SK-N-SH (cell line): ENCODE measurements around the gene TFB2M. TPM values are rescaled to one million over a fixed set of nuclear protein-coding genes. Genes with fewer than 3 reads are reported as not detected.

Experiments used
- CTCF ChIA-PET: fragments of 300-600, 350-600 bp; formaldehyde crosslinking; extraction: SDS; loops from one replicate; lab custom pipeline; 2021; lab: Yijun Ruan, JAX
- POLR2A ChIA-PET: fragments of 350-600 bp; sonication (Branson Sonifier 250); formaldehyde crosslinking; extraction: SDS; loops from one replicate; lab custom pipeline; 2020; ENCODE audit warnings: antibody characterized with exemption, inconsistent platforms; lab: Yijun Ruan, JAX
- DNase-seq: peaks from one replicate; pipeline ENCODE4 v3.0.0; 2012
- H2AFZ ChIP-seq: fragments of 200-600 bp; sonication (generic); 2 replicates; pipeline ENCODE4 v1.8.1; 2016; ENCODE audit warnings: antibody characterized with exemption, mild to moderate bottlenecking, low read depth
- H3F3A ChIP-seq: fragments of 200-600 bp; sonication (generic); replicated peaks from 2 replicates; pipeline ENCODE3; 2016; ENCODE audit warnings: antibody characterized with exemption, mild to moderate bottlenecking; ENCODE audit not compliant: insufficient read depth
- H3K27ac ChIP-seq, 2 experiments: fragments of 200-500 bp in 1 of 2; fragments of 200-600 bp in 1 of 2; sonication (Bioruptor generic) in 1 of 2; sonication (generic), shearing (Covaris generic) in 1 of 2; 2 replicates each; pipeline versions ENCODE4 v1.5.1 to v1.6.1; 2014 to 2016; ENCODE audit warnings: low read depth in 2 of 2, inconsistent platforms in 1 of 2, low read length in 1 of 2, mild to moderate bottlenecking in 1 of 2, mixed read lengths in 1 of 2
- H3K27me3 ChIP-seq: fragments of 200-600 bp; sonication (generic), shearing (Covaris generic); 2 replicates; pipeline ENCODE4 v1.6.1; 2016; ENCODE audit warnings: mixed run types; ENCODE audit not compliant: insufficient read depth
- H3K36me3 ChIP-seq, 2 experiments: fragments of 200-500 bp in 1 of 2; fragments of 200-600 bp in 1 of 2; sonication (Bioruptor generic) in 1 of 2; sonication (generic) in 1 of 2; replicated peaks in 1 of 2; 2 replicates each; pipeline versions ENCODE3 to v1.5.1; 2014 to 2016; ENCODE audit warnings: low read length in 1 of 2, mild to moderate bottlenecking in 1 of 2; ENCODE audit not compliant: insufficient read depth in 2 of 2, control insufficient read depth in 1 of 2
- H3K4me1 ChIP-seq, 2 experiments: fragments of 200-500 bp in 1 of 2; fragments of 200-600 bp in 1 of 2; sonication (Bioruptor generic) in 1 of 2; sonication (generic), shearing (Covaris generic) in 1 of 2; 2 replicates each; pipeline versions ENCODE4 v1.5.1 to v1.6.1; 2014 to 2016; ENCODE audit warnings: low read depth in 1 of 2, low read length in 1 of 2, mixed run types in 1 of 2; ENCODE audit not compliant: insufficient read depth in 2 of 2, control insufficient read depth in 1 of 2
- H3K4me2 ChIP-seq: fragments of 200-600 bp; sonication (generic), shearing (Covaris generic); 2 replicates; pipeline ENCODE4 v1.6.1; 2017; ENCODE audit warnings: mixed run types
- H3K4me3 ChIP-seq, 2 experiments: fragments of 200-500 bp in 1 of 2; fragments of 200-600 bp in 1 of 2; sonication (Bioruptor generic) in 1 of 2; sonication (generic), shearing (Covaris generic) in 1 of 2; 2 replicates each; pipeline versions ENCODE4 v1.5.1 to v1.8.1; 2014 to 2016; ENCODE audit warnings: low read depth in 2 of 2, inconsistent platforms in 1 of 2, low read length in 1 of 2, mild to moderate bottlenecking in 1 of 2, mixed read lengths in 1 of 2, moderate library complexity in 1 of 2
- H3K79me2 ChIP-seq: fragments of 200-600 bp; sonication (generic); 2 replicates; pipeline ENCODE4 v1.8.1; 2017; ENCODE audit warnings: mild to moderate bottlenecking; ENCODE audit not compliant: insufficient read depth
- H3K9ac ChIP-seq: fragments of 200-600 bp; sonication (generic); 2 replicates; pipeline ENCODE4 v1.6.1; 2017; ENCODE audit warnings: mixed run types
- H3K9me2 ChIP-seq: fragments of 200-600 bp; sonication (generic); 2 replicates; pipeline ENCODE4 v1.6.1; 2017; ENCODE audit warnings: mixed run types
- H3K9me3 ChIP-seq: fragments of 200-600 bp; sonication (generic); 2 replicates; pipeline ENCODE4 v1.6.1; 2017; ENCODE audit warnings: mixed run types, mild to moderate bottlenecking, moderate library complexity
- H4K20me1 ChIP-seq: fragments of 200-600 bp; sonication (generic); 2 replicates; pipeline ENCODE4 v1.6.1; 2017; ENCODE audit warnings: mild to moderate bottlenecking, mixed run types; ENCODE audit not compliant: insufficient read depth
- EZH2phosphoT487 ChIP-seq: fragments of 200-600 bp; sonication (generic); IDR thresholded peaks from 2 replicates; pipeline ENCODE4 v1.6.1; 2017; ENCODE audit warnings: low read depth, mixed run types, mild to moderate bottlenecking, antibody characterized with exemption, moderate library complexity, borderline replicate concordance
- FOXM1 ChIP-seq: IDR thresholded peaks from 2 replicates; pipeline ENCODE4 v1.4.0; 2012; ENCODE audit warnings: low read depth, mild to moderate bottlenecking
- GABPA ChIP-seq: IDR thresholded peaks from 2 replicates; pipeline ENCODE4 v1.4.0; 2012; ENCODE audit warnings: low read depth, mild to moderate bottlenecking
- GATA2 ChIP-seq: sonication (generic); formaldehyde crosslinking; IDR thresholded peaks from 2 replicates; pipeline ENCODE4 v1.5.0; 2020; ENCODE audit warnings: mild to moderate bottlenecking, missing genetic modification reagents
- MEF2A ChIP-seq: IDR thresholded peaks from 2 replicates; pipeline ENCODE4 v1.4.0; 2012; ENCODE audit warnings: low read depth, borderline replicate concordance
- MXI1 ChIP-seq: IDR thresholded peaks from 2 replicates; pipeline ENCODE4 v1.6.1; 2012; ENCODE audit warnings: mild to moderate bottlenecking, low read depth, low read length, improper control_type of control experiment
- RCOR1 ChIP-seq: fragments of 150-350 bp; IDR thresholded peaks from 2 replicates; pipeline ENCODE4 v1.6.1; 2017; ENCODE audit warnings: antibody characterized with exemption, low read length
- RFX5 ChIP-seq: IDR thresholded peaks from 2 replicates; pipeline ENCODE4 v1.6.1; 2012; ENCODE audit warnings: mild to moderate bottlenecking, improper control_type of control experiment, low read length
- SMC3 ChIP-seq: IDR thresholded peaks from 2 replicates; pipeline ENCODE4 v1.6.1; 2012; ENCODE audit warnings: low read depth, low read length, improper control_type of control experiment
- TCF12 ChIP-seq: IDR thresholded peaks from 2 replicates; pipeline ENCODE4 v1.4.0; 2012
- WGBS: methylation state at CpG from one replicate; pipeline ENCODE4 v1.1.6; 2017; ENCODE audit warnings: low lambda C conversion rate; 5-methylcytosine and 5-hydroxymethylcytosine counted together
- polyA plus RNA-seq, 3 experiments: library from polyadenylated mRNA; depleted of rRNA; stranded (reverse); fragments of >200 nt; gene quantifications; 2 replicates each; pipeline ENCODE4 v1.2.3, GENCODE V29; 2012
- TF ChIP-seq, protein P1 (sequence below): IDR thresholded peaks from 2 replicates; pipeline ENCODE4 v1.6.1; 2012; ENCODE audit warnings: mild to moderate bottlenecking, low read depth, low read length, moderate library complexity
- TF ChIP-seq, protein P2 (sequence below): fragments of 200-600 bp; sonication (generic); IDR thresholded peaks from 2 replicates; pipeline ENCODE4 v1.6.1; 2017; ENCODE audit warnings: antibody characterized with exemption, mild to moderate bottlenecking, moderate library complexity
- TF ChIP-seq, protein P3 (sequence below): IDR thresholded peaks from 2 replicates; pipeline ENCODE4; 2012

Gene TFB2M
- polyA plus RNA-seq, 1 of the 3 experiments (the other 2 are of a cell fraction) = 17.3 TPM

DNA sequence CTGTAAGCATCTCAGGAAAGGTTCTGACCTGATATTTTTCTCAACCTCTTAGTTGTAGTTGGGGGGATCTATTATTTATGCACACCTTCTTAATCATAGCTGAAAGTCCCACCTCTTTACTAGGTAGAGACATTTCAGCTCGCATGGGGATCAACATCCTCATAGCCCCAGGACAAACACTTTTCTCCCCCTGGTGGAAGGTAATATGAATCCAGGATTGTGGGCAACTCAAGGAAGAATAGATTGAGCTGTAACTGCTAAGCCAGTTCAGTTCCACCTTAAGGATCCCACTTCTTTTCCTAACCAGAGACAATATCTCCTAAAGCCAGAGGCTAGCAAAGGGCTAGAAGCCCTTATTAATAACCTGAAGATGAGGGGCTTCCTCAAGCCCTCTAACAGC is 33.5 kb downstream of the TFB2M start:
- no peak for DNase-seq
- Histone ChIP-seq H3K4me2 (no peak overlapping the region), H3K4me1 (no peaks in the 10 kb centered on the region; a peak in 2 of 4 replicates), H3K27ac (no peak overlapping the region), H3K9ac (no peak overlapping the region), H2AFZ (no peak overlapping the region), H3K36me3 (no peaks in the 10 kb centered on the region), H3K79me2 (no peaks in the 10 kb centered on the region), H3K4me3 (no peak overlapping the region), H3F3A (peaks cover 2% of the 10 kb centered on the region), H3K27me3 (no peaks in the 10 kb centered on the region), H4K20me1 (no peaks in the 10 kb centered on the region), H3K9me2 (no peaks in the 10 kb centered on the region), H3K9me3 (no peaks in the 10 kb centered on the region)
- ChIA-PET POLR2A (no interaction called here), CTCF (interaction anchor here (0.8 kb wide), 1 partner anchor 40 kb away, joined by 4 read pairs; no protein-coding TSS in a partner anchor)
- TF ChIP-seq, protein P1, sequence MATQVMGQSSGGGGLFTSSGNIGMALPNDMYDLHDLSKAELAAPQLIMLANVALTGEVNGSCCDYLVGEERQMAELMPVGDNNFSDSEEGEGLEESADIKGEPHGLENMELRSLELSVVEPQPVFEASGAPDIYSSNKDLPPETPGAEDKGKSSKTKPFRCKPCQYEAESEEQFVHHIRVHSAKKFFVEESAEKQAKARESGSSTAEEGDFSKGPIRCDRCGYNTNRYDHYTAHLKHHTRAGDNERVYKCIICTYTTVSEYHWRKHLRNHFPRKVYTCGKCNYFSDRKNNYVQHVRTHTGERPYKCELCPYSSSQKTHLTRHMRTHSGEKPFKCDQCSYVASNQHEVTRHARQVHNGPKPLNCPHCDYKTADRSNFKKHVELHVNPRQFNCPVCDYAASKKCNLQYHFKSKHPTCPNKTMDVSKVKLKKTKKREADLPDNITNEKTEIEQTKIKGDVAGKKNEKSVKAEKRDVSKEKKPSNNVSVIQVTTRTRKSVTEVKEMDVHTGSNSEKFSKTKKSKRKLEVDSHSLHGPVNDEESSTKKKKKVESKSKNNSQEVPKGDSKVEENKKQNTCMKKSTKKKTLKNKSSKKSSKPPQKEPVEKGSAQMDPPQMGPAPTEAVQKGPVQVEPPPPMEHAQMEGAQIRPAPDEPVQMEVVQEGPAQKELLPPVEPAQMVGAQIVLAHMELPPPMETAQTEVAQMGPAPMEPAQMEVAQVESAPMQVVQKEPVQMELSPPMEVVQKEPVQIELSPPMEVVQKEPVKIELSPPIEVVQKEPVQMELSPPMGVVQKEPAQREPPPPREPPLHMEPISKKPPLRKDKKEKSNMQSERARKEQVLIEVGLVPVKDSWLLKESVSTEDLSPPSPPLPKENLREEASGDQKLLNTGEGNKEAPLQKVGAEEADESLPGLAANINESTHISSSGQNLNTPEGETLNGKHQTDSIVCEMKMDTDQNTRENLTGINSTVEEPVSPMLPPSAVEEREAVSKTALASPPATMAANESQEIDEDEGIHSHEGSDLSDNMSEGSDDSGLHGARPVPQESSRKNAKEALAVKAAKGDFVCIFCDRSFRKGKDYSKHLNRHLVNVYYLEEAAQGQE = no peak
- TF ChIP-seq FOXM1 = no peak
- TF ChIP-seq, protein P2, sequence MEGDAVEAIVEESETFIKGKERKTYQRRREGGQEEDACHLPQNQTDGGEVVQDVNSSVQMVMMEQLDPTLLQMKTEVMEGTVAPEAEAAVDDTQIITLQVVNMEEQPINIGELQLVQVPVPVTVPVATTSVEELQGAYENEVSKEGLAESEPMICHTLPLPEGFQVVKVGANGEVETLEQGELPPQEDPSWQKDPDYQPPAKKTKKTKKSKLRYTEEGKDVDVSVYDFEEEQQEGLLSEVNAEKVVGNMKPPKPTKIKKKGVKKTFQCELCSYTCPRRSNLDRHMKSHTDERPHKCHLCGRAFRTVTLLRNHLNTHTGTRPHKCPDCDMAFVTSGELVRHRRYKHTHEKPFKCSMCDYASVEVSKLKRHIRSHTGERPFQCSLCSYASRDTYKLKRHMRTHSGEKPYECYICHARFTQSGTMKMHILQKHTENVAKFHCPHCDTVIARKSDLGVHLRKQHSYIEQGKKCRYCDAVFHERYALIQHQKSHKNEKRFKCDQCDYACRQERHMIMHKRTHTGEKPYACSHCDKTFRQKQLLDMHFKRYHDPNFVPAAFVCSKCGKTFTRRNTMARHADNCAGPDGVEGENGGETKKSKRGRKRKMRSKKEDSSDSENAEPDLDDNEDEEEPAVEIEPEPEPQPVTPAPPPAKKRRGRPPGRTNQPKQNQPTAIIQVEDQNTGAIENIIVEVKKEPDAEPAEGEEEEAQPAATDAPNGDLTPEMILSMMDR = peak; percentile 16; the same call in 1 of the 2 replicates
- WGBS = 13% methylated on average over 1 of the region's 1 CpG

DNA sequence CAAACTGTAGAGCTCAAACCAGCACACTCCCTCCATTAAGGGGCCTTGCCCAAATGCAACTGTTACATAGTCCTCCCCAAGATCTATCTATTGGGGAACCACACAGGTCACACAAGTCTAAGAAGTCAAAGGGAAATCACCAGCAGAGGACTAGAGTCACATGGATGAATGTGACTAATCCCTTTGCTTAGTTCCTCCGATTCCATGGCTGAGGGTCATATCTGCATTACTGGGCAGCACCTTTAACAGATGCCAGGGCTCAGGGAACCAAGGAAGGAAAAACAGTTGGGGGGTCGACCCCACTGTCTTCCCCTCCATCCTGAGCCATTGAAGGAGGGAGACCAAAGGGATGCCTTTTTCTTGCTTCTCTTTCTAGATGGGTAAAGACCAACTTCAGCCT is 35.6 kb downstream of the TFB2M start:
- Histone ChIP-seq H3K9me2 (no peaks in the 10 kb centered on the region), H3K79me2 (no peaks in the 10 kb centered on the region), H3F3A (no peaks in the 10 kb centered on the region), H3K4me3 (no peak overlapping the region), H2AFZ (no peak overlapping the region), H3K9ac (no peak overlapping the region), H3K4me2 (no peak overlapping the region), H3K4me1 (no peaks in the 10 kb centered on the region; a peak in 2 of 4 replicates), H3K27me3 (no peaks in the 10 kb centered on the region), H3K27ac (no peak overlapping the region), H3K36me3 (no peaks in the 10 kb centered on the region), H4K20me1 (no peaks in the 10 kb centered on the region), H3K9me3 (no peaks in the 10 kb centered on the region)
- no peak for DNase-seq
- CTCF ChIA-PET = interaction anchor here (1.2 kb wide), 1 partner anchor 33 kb away, joined by 3 read pairs; no protein-coding TSS in a partner anchor
- POLR2A ChIA-PET = no interaction called here
- 17% methylated on average over 2 of the region's 2 CpGs for WGBS
- TF ChIP-seq FOXM1 (no peak), MXI1 (no peak), EZH2phosphoT487 (no peak), RCOR1 (no peak), GABPA (no peak), GATA2 (no peak), SMC3 (no peak), MEF2A (no peak), TCF12 (no peak), RFX5 (no peak)
- TF ChIP-seq, protein P3, sequence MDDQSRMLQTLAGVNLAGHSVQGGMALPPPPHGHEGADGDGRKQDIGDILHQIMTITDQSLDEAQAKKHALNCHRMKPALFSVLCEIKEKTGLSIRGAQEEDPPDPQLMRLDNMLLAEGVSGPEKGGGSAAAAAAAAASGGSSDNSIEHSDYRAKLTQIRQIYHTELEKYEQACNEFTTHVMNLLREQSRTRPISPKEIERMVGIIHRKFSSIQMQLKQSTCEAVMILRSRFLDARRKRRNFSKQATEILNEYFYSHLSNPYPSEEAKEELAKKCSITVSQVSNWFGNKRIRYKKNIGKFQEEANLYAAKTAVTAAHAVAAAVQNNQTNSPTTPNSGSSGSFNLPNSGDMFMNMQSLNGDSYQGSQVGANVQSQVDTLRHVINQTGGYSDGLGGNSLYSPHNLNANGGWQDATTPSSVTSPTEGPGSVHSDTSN = no peak
